SW480 (cell line): ENCODE data around the gene TSPAN32.
A peak's percentile ranks its signal among the peaks of the same experiment; 100 is the strongest.
"Not testable (repeated sequence)": the region's sequence is repeated elsewhere in the genome, so short reads cannot be mapped to it uniquely, and the experiment has no call there.

Experiments used
- DNase-seq: peaks from one replicate; pipeline ENCODE4 v3.0.0-alpha.2; 2016; ENCODE audit warnings: low spot score

Gene TSPAN32

GRCh38 chr11:2267306-2267850 lies 34.4 kb upstream of the TSPAN32 start:
- no peak for DNase-seq

- DNase-seq: peak; percentile 70
Measured at GRCh38 chr11:2267851-2268728, 33.7 kb upstream of the TSPAN32 start.

GRCh38 chr11:2268729-2269600 lies 32.8 kb upstream of the TSPAN32 start:
- DNase-seq: peak; percentile 59

GRCh38 chr11:2269601-2270321 lies 32.1 kb upstream of the TSPAN32 start:
- DNase-seq: peak; percentile 83

- peak; percentile 62 for DNase-seq
Measured at GRCh38 chr11:2270322-2271076, 31.3 kb upstream of the TSPAN32 start, which contains the start of gene ASCL2. Gene ASCL2 (minus strand): TSS chr11:2270588. CDS start chr11:2270332, 256 bp downstream.

GRCh38 chr11:2271077-2271326 lies 30.8 kb upstream of the TSPAN32 start:
- peak; percentile 68 for DNase-seq

- DNase-seq: no peak
Measured at GRCh38 chr11:2271327-2272227, 30.2 kb upstream of the TSPAN32 start.

GRCh38 chr11:2272228-2272945 lies 29.4 kb upstream of the TSPAN32 start:
- no peak for DNase-seq

- no peak for DNase-seq
Measured at GRCh38 chr11:2272946-2273280, 28.9 kb upstream of the TSPAN32 start.

- no peak for DNase-seq
Measured at GRCh38 chr11:2273311-2273710, 28.5 kb upstream of the TSPAN32 start.

- DNase-seq: no peak
Measured at GRCh38 chr11:2273771-2274170, 28.0 kb upstream of the TSPAN32 start.

GRCh38 chr11:2275334-2276279 lies 26.2 kb upstream of the TSPAN32 start:
- DNase-seq: no peak

GRCh38 chr11:2276280-2277007 lies 25.4 kb upstream of the TSPAN32 start:
- DNase-seq: no peak

- DNase-seq: no peak
Measured at GRCh38 chr11:2277008-2277346, 24.8 kb upstream of the TSPAN32 start.

- DNase-seq: no peak
Measured at GRCh38 chr11:2277933-2278523, 23.8 kb upstream of the TSPAN32 start.

- no peak for DNase-seq
Measured at GRCh38 chr11:2280208-2280607, 21.6 kb upstream of the TSPAN32 start.

GRCh38 chr11:2286350-2286749 lies 15.5 kb upstream of the TSPAN32 start:
- not testable (repeated sequence) for DNase-seq

GRCh38 chr11:2287091-2287490 lies 14.7 kb upstream of the TSPAN32 start:
- no peak for DNase-seq
